Measurements from ENCODE around the gene LRRK1.

The LRRK1 gene

GRCh38 chr15:101010781-101011180, 91.6 kb downstream of the LRRK1 start:
- Histone ChIP-seq H3K79me2 (ENCODE audit: control insufficient read depth, insufficient read depth, low read length, poor library complexity) (peaks cover 2% of the 10 kb centered on the region), H3K4me3 (ENCODE audit: low read depth, low read length) (no peak overlapping the region), H2AFZ (ENCODE audit: insufficient read depth, low read length, poor library complexity) (no peak overlapping the region), H3K23ac (ENCODE audit: low read length) (no peak overlapping the region), H2BK12ac (ENCODE audit: low read length) (no peak overlapping the region), H3K4me2 (ENCODE audit: low read length) (no peak overlapping the region), H4K8ac (ENCODE audit: low read depth, low read length) (no peak overlapping the region), H2BK5ac (ENCODE audit: low read depth, low read length, poor library complexity) (no peak overlapping the region), H3K27ac (ENCODE audit: low read depth, low read length) (no peak overlapping the region), H3K36me3 (ENCODE audit: control insufficient read depth in 1 of 2, insufficient read depth in 2 of 2, low read length in 2 of 2) (no peaks in the 10 kb centered on the region), H4K91ac (ENCODE audit: low read depth, low read length) (no peak overlapping the region), H3K27me3 (ENCODE audit: insufficient read depth, low read length) (no peaks in the 10 kb centered on the region), H3K9ac (ENCODE audit: low read length) (no peak overlapping the region), H3K14ac (ENCODE audit: low read length) (no peak overlapping the region), H3K79me1 (ENCODE audit: low read length) (no peaks in the 10 kb centered on the region), H3K4ac (ENCODE audit: low read depth, low read length) (no peak overlapping the region), H4K12ac (ENCODE audit: low read depth, low read length) (no peak overlapping the region), H2BK120ac (ENCODE audit: insufficient read depth, low read length, poor library complexity) (no peak overlapping the region), H2AK5ac (ENCODE audit: low read length) (no peak overlapping the region), H3K4me1 (ENCODE audit: control insufficient read depth in 1 of 2, insufficient read depth in 2 of 2, low read length in 2 of 2) (no peaks in the 10 kb centered on the region), H3K9me3 (ENCODE audit: insufficient read depth, low read depth, low read length) (peaks cover 2% of the 10 kb centered on the region), H3K18ac (ENCODE audit: low read length) (no peak overlapping the region)
- WGBS (ENCODE audit: extremely low coverage, insufficient coverage, insufficient read length), result no CpG with 5 or more reads among the region's 6 CpGs
- no peak for DNase-seq

DNA sequence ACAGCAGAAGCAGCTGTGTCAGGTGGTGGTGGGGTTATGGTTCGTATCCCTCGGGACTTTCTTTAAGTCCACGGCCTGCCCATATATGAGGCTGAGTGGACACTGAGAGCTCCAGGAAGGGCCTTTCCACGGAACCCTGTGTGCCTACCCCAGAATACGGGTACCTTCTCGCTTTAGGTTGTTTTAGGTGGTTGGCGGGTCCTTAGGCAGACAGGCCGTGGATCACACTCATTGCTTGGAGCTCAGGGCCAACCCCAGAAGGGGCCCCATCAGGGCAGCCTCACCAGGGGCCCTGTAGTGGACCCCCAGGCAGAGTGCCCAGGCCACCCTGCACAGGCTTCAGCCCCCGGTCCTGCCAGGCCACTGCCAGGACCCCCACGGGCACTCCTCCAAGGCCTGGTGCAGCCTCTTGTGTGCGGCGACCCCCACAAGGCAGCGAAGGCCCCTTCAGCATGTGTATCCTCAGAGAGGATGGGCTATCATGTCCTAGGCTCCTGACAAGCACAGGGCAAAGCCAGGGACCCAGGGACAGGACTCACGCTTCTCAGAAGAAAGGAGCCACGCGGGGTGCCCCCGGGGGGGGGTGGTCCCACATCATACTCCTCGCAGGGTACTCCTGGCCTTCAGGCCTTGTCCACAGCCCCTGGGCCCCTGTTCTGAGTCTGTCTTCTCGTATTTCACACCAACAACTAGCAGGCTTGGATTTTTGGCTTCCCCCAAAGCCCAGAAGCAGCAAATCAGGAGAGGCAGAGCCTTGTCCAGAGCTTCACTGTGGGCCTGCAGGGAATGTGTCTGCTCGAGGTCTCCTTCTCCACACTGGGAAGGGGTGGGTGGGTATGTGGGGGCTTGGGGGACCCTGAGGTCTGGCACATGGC, 93.4 kb downstream of the LRRK1 start:
- Histone ChIP-seq H3K27me3 (ENCODE audit: insufficient read depth, low read length) (no peaks in the 10 kb centered on the region), H3K79me2 (ENCODE audit: control insufficient read depth, insufficient read depth, low read length, poor library complexity) (peaks cover 2% of the 10 kb centered on the region), H2BK12ac (ENCODE audit: low read length) (no peak overlapping the region), H3K79me1 (ENCODE audit: low read length) (no peaks in the 10 kb centered on the region), H2BK5ac (ENCODE audit: low read depth, low read length, poor library complexity) (no peak overlapping the region), H4K12ac (ENCODE audit: low read depth, low read length) (no peak overlapping the region), H3K23ac (ENCODE audit: low read length) (no peak overlapping the region), H3K27ac (ENCODE audit: low read depth, low read length) (no peak overlapping the region), H3K18ac (ENCODE audit: low read length) (no peak overlapping the region), H3K4me2 (ENCODE audit: low read length) (no peak overlapping the region), H2AK5ac (ENCODE audit: low read length) (no peak overlapping the region), H4K91ac (ENCODE audit: low read depth, low read length) (no peak overlapping the region), H3K9me3 (ENCODE audit: insufficient read depth, low read depth, low read length) (peaks cover 2% of the 10 kb centered on the region), H3K36me3 (ENCODE audit: control insufficient read depth in 1 of 2, insufficient read depth in 2 of 2, low read length in 2 of 2) (no peaks in the 10 kb centered on the region), H3K4me3 (ENCODE audit: low read depth, low read length) (no peak overlapping the region), H2BK120ac (ENCODE audit: insufficient read depth, low read length, poor library complexity) (no peak overlapping the region), H3K9ac (ENCODE audit: low read length) (no peak overlapping the region), H4K8ac (ENCODE audit: low read depth, low read length) (no peak overlapping the region), H3K4me1 (ENCODE audit: control insufficient read depth in 1 of 2, insufficient read depth in 2 of 2, low read length in 2 of 2) (no peaks in the 10 kb centered on the region), H3K4ac (ENCODE audit: low read depth, low read length) (no peak overlapping the region), H3K14ac (ENCODE audit: low read length) (no peak overlapping the region), H2AFZ (ENCODE audit: insufficient read depth, low read length, poor library complexity) (no peak overlapping the region)
- WGBS (ENCODE audit: extremely low coverage, insufficient coverage, insufficient read length), result no CpG with 5 or more reads among the region's 20 CpGs
- DNase-seq, result no peak

GRCh38 chr15:101013201-101013550, 94.0 kb downstream of the LRRK1 start:
- no peak overlapping the region for H3K23ac ChIP-seq (ENCODE audit: low read length)
- DNase-seq, result no peak
- no peak overlapping the region for H4K12ac ChIP-seq (ENCODE audit: low read depth, low read length)
- no peak overlapping the region for H3K4me2 ChIP-seq (ENCODE audit: low read length)
- no peaks in the 10 kb centered on the region for H3K4me1 ChIP-seq (ENCODE audit: control insufficient read depth in 1 of 2, insufficient read depth in 2 of 2, low read length in 2 of 2)
- no peak overlapping the region for H2BK5ac ChIP-seq (ENCODE audit: low read depth, low read length, poor library complexity)
- no peak overlapping the region for H3K27ac ChIP-seq (ENCODE audit: low read depth, low read length)
- no peaks in the 10 kb centered on the region for H3K79me1 ChIP-seq (ENCODE audit: low read length)
- H3K79me2 ChIP-seq (ENCODE audit: control insufficient read depth, insufficient read depth, low read length, poor library complexity), result peaks cover under 1% of the 10 kb centered on the region
- no peak overlapping the region for H3K9ac ChIP-seq (ENCODE audit: low read length)
- H3K36me3 ChIP-seq (ENCODE audit: control insufficient read depth in 1 of 2, insufficient read depth in 2 of 2, low read length in 2 of 2), result no peaks in the 10 kb centered on the region
- H2BK12ac ChIP-seq (ENCODE audit: low read length), result no peak overlapping the region
- H3K4ac ChIP-seq (ENCODE audit: low read depth, low read length), result no peak overlapping the region
- H2AK5ac ChIP-seq (ENCODE audit: low read length), result no peak overlapping the region
- no peak overlapping the region for H2AFZ ChIP-seq (ENCODE audit: insufficient read depth, low read length, poor library complexity)
- no peak overlapping the region for H4K8ac ChIP-seq (ENCODE audit: low read depth, low read length)
- H3K14ac ChIP-seq (ENCODE audit: low read length), result no peak overlapping the region
- WGBS (ENCODE audit: extremely low coverage, insufficient coverage, insufficient read length), result no CpG with 5 or more reads among the region's 10 CpGs
- H3K4me3 ChIP-seq (ENCODE audit: low read depth, low read length), result no peak overlapping the region
- H4K91ac ChIP-seq (ENCODE audit: low read depth, low read length), result no peak overlapping the region
- no peaks in the 10 kb centered on the region for H3K27me3 ChIP-seq (ENCODE audit: insufficient read depth, low read length)
- no peak overlapping the region for H3K18ac ChIP-seq (ENCODE audit: low read length)
- no peak overlapping the region for H2BK120ac ChIP-seq (ENCODE audit: insufficient read depth, low read length, poor library complexity)
- peaks cover 2% of the 10 kb centered on the region for H3K9me3 ChIP-seq (ENCODE audit: insufficient read depth, low read depth, low read length)

DNA sequence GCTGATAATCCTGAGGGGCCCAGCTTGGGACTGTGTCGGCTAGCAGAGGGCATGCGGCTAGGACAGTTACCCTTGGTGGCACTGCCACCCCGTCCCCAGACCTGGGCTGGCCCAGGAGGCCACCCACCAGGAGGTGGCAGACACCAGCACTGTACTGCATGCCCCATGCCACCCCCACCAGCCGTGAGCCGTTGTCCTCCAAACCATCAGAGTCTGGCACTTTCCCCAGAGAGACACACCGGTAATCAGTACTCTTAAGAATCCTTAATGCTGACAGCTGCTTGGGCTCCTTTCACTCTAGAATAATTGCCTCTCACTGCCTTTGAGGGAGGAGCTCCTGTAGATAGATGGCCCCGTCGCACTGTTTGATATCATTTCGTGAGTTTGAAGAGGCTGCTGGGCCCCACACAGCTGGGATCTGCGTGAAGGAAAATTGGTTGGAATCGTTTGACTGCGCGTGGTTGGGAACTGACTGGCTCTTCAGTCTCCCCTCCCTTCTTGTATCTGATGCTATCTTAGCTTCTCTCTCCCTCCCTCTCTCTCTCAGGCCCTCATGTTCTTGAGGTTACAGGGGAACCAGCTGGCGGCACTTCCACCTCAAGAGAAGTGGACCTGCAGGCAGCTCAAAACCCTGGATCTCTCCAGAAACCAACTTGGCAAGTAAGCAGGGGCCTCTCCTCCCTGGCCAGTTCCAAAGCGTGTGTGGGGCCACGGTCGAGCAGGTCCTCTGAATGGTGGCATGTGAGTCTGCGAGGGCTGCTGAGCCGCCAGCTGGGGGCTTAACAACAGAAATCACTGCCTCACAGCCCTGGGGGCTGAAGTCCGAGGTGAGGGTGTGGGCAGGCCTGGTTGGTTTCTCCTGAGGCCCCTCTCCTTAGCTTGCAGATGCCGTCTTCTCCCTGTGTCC, 94.9 kb downstream of the LRRK1 start:
- no peak overlapping the region for H2BK5ac ChIP-seq (ENCODE audit: low read depth, low read length, poor library complexity)
- no peak overlapping the region for H4K12ac ChIP-seq (ENCODE audit: low read depth, low read length)
- H2BK12ac ChIP-seq (ENCODE audit: low read length), result no peak overlapping the region
- peaks cover 2% of the 10 kb centered on the region for H3K9me3 ChIP-seq (ENCODE audit: insufficient read depth, low read depth, low read length)
- no peak overlapping the region for H3K4me2 ChIP-seq (ENCODE audit: low read length)
- H4K91ac ChIP-seq (ENCODE audit: low read depth, low read length), result no peak overlapping the region
- H3K79me1 ChIP-seq (ENCODE audit: low read length), result no peaks in the 10 kb centered on the region
- H3K79me2 ChIP-seq (ENCODE audit: control insufficient read depth, insufficient read depth, low read length, poor library complexity), result no peaks in the 10 kb centered on the region
- H3K23ac ChIP-seq (ENCODE audit: low read length), result no peak overlapping the region
- H3K27me3 ChIP-seq (ENCODE audit: insufficient read depth, low read length), result no peaks in the 10 kb centered on the region
- no CpG with 5 or more reads among the region's 21 CpGs for WGBS (ENCODE audit: extremely low coverage, insufficient coverage, insufficient read length)
- H3K27ac ChIP-seq (ENCODE audit: low read depth, low read length), result no peak overlapping the region
- H3K14ac ChIP-seq (ENCODE audit: low read length), result no peak overlapping the region
- H3K36me3 ChIP-seq (ENCODE audit: control insufficient read depth in 1 of 2, insufficient read depth in 2 of 2, low read length in 2 of 2), result no peaks in the 10 kb centered on the region
- H3K4me3 ChIP-seq (ENCODE audit: low read depth, low read length), result no peak overlapping the region
- H3K4ac ChIP-seq (ENCODE audit: low read depth, low read length), result no peak overlapping the region
- no peaks in the 10 kb centered on the region for H3K4me1 ChIP-seq (ENCODE audit: control insufficient read depth in 1 of 2, insufficient read depth in 2 of 2, low read length in 2 of 2)
- no peak for DNase-seq
- H2AFZ ChIP-seq (ENCODE audit: insufficient read depth, low read length, poor library complexity), result no peak overlapping the region
- H3K9ac ChIP-seq (ENCODE audit: low read length), result no peak overlapping the region
- no peak overlapping the region for H2BK120ac ChIP-seq (ENCODE audit: insufficient read depth, low read length, poor library complexity)
- no peak overlapping the region for H2AK5ac ChIP-seq (ENCODE audit: low read length)
- H3K18ac ChIP-seq (ENCODE audit: low read length), result no peak overlapping the region
- no peak overlapping the region for H4K8ac ChIP-seq (ENCODE audit: low read depth, low read length)

Measured in trophoblast cell (in vitro differentiated cells and primary cell).